KG1 (cell line): ENCODE measurements around the gene CDCA3.
"Not testable (repeated sequence)": the region's sequence is repeated elsewhere in the genome, so short reads cannot be mapped to it uniquely, and the experiment has no call there.

Experiments
- DNase-seq: peaks from one replicate; lab custom pipeline; 2025; lab: John Stamatoyannopoulos, UW

The CDCA3 gene

DNA sequence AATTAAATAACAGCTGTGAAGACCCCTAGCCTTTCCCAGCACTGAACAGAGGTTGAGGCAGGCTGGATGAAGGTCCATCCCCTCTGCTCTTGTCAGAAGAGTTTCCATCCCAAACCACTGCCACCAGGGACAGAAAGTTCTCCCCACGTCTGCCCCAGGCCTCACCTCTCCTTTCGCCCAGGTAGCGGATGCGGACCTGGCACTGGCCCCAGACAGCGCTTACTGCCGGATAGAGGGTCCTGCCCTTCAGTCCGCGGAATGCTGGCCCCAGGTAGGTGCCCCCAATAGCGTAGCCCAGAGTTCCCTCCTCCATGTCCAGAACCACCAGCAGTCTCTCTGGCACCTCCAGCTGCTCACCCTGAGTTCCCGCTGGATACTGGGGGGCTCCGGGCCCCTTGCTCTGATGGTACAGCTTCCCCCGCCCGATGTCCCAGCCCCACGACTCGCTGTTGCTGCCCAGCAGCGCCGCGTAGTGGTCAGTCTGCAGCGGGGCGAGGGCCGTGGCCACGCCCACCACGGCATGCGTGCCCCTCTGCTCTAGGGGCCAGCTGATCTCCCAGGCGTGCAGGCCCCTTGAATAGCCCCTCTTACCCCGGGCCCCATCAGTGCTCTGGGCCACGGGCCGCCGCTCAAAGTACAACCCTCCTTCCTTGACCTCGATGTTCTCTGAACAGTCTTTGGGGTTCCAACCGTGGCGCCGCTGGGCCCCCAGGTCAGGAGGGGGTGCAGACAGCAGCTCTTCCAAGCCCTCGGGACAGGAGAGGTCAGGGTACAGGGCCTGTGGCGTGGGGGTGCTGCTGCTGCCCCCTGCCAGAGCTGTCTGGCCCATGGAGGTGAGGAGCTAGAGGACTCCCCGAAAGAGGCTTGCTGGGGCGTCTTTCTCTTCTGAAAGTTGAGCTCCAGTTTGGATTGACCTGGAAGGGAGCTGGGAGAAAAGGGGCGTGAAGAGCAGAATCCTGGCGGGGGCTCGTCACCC, 21.3 kb upstream of the CDCA3 start:
- peak; percentile 49 for DNase-seq

DNA sequence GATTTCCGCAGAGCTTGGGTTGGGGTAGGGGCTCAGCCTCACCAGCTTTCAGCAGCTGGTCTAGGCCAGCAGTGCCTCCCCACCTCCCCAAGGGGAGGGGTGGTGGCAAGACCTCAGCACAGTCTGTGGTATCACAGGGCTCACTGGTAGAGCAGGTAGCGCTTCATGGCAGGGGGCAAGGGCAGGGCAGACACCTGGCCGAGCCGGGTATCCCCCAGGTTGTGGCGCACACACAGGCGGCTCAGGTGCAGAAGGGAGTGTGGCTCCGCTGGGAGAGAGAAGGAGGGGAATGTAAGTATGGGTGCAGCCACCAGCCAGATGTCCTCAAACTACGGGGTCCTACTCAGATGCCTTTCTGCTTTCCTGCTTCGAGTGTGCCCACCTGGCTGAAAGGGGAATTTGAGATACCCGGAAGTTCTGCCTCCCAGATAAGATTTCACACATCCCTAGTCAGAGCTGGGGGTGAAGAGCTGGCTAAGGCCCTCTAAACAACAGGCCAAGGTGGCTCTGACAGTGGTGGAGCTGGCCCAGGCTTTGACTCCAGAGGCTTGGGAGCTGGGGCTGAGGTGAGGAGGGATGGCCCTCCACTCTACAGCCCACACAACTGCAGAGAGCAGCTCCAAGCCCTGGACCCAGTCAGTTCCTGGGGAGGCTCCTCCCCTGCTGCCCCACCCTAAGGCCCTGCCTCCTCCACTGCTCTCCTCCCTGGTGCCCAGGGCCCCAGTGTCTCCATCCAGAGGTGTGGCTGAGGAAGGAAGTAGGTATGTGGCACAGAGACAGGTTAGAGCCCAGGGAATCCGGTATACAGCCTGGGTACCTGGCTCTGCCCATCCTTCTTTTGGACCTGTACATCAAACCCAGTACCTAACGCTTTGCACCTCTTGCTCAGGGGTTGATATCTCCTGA, 20.2 kb upstream of the CDCA3 start:
- no peak for DNase-seq

DNA sequence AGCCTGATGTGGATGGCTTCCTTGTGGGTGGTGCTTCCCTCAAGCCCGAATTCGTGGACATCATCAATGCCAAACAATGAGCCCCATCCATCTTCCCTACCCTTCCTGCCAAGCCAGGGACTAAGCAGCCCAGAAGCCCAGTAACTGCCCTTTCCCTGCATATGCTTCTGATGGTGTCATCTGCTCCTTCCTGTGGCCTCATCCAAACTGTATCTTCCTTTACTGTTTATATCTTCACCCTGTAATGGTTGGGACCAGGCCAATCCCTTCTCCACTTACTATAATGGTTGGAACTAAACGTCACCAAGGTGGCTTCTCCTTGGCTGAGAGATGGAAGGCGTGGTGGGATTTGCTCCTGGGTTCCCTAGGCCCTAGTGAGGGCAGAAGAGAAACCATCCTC, 19.2 kb upstream of the CDCA3 start:
- DNase-seq: not testable (repeated sequence)

DNA sequence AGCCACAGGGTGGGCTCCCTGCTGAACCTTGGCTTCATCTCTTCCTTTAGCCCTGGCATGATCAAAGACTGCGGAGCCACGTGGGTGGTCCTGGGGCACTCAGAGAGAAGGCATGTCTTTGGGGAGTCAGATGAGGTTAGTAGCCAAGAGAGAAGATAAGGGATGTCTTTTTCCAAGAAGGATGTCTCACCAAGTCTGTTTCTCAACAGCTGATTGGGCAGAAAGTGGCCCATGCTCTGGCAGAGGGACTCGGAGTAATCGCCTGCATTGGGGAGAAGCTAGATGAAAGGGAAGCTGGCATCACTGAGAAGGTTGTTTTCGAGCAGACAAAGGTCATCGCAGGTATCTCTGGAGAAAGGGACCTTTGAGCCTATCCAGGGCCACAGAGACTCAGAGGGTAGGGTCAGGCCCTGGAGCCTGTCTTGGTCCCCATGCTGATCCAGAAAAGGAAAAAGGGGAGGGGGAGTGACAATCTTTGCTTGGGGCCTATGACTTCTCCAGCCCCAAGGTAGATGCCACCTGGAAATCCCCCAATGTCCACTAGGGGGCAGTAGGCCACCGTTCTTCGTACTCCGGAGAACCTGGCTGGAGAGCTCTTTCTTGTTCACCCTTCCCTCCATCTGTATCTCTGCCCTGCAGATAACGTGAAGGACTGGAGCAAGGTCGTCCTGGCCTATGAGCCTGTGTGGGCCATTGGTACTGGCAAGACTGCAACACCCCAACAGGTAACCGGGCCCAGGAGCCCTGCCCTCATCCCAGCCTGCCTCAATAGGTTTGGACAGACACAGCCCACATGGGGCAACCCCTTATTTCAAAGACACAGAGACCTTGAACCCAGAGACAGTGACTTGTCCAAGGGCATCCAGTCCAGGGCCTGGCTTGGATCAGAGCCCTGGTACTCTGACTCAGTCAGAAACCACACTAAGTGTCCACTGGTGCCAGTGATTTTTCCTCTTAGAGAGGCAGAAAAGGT, 18.2 kb upstream of the CDCA3 start:
- peak; percentile 45 for DNase-seq

DNA sequence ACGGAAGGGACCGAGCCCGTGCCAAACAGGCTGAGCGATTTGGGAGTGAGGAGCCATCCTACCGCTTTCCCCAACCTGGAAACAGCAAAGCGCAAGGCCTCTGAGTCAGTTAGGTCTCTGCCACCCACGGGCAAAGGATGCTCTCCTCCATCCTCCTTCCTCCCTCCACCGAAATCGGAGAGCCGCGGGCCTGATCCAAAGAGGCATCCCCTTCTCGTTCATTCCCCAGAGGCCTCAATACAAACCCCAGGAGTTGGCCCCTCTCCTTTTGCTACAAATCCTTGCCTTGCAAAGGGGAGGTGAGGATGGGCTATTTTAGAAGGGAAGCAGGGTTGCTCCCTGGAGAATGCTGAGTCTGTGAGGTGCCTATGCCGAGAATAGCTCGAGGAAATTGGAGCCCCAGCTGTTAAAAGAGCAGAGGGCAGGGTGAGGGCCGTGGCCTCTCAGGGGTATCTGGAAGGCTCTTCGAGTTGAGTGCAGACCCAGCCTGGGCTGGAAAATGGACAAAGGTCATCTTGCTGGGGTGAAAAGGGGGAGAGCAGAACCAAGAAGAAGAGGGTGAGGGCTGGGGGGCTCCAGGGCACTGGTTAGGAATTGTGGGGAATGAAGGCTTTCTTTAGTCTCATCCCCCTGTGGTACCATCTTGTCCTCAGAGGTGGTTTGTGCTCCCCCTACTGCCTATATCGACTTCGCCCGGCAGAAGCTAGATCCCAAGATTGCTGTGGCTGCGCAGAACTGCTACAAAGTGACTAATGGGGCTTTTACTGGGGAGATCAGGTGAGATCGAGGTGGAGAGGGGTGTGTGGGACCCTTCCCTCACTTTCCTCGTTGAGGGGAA, 17.3 kb upstream of the CDCA3 start:
- no peak for DNase-seq

DNA sequence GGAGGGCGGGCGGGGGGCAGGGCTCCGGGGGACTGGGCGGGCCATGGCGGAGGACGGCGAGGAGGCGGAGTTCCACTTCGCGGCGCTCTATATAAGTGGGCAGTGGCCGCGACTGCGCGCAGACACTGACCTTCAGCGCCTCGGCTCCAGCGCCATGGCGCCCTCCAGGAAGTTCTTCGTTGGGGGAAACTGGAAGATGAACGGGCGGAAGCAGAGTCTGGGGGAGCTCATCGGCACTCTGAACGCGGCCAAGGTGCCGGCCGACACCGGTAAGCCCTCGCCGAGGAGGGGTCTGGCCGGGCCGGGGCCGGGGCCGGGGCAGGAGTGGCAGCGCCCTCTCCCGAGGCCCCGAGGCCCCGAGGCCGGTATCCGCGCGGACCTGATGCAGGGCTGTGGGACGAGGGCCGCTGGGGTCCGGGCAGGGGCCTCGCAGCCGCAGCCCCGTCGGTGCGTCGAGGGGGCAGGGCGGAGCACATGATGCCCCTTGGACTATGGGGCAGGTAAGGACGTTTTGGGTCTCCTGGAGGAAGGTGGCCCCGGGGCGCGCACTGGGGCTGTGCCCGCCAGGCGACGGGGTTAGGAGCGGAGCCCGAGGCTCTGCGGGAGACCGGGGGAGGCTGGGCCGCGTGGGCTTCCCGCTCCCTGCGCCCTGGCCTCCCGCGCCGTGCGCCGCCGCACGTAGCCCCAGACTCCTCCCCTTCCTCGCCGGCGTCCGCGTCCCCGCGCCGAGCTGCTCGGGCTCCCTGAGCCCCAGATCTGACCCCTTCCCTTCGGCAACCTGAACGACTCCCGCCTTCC, 16.5 kb upstream of the CDCA3 start, which contains the start of gene TPI1:
TPI1 (plus strand) TSS at position 119 of the 798 bp plus-strand sequence; CDS start at position 155, 36 bp downstream.
- DNase-seq: peak; percentile 10

DNA sequence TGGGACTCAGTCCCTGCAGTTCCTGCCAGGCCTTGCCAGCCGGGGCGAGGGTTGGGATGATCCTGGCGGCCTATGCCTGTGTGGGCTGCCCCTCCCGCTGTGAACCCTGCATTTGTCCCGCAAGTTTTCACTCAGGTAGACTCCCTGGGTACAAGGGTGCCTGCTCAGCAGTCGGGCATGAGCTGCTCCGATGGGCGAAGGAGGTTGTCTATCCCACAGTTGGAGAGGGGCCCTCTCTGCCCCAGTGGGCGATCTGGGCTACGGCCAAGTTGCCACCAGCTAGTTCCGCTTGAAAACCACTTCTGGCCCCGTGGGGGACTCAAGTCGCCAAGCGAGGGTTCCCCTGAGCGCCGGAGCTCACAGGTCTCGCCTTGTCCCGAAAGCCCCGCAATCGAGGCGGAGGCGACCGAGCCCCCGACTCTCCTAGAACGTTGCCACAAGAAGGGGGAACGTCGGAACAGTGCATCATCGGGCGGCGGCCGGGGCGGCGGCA, 15.9 kb upstream of the CDCA3 start:
- peak; percentile 93 for DNase-seq

DNA sequence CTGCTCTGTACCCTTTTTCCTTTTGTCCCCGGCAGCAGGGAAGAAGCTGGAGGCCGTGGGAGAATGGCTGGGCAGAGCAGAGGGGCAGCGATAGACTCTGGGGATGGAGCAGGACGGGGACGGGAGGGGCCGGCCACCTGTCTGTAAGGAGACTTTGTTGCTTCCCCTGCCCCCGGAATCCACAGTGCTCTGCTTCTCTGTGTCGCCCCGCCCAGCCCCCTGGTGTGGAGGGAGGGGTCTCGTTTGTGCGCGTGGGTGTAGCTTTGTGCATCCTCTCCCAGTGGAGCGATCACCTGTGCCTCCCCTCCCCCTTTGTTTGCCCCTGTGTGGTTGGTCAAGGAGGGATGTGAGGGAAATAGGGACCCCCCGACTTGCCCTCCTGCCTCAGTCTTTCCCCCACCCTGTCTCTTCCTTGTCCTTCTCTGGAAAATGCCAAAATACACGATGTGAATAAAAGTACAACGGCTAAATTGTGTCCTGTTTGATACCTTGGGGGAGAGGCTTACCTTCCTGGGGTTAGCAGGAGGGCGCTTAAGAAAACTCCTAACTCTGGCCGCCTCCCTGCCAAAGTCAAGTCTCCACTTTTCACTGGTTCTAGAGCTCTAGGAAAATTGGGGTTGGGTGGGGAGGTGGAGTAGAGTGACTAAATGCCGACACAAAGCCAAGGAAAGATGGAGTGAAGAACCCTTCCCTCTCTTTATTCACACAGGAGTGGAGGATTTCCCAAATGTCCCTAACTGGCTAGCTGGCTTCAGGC, 15.3 kb upstream of the CDCA3 start:
- DNase-seq: no peak

DNA sequence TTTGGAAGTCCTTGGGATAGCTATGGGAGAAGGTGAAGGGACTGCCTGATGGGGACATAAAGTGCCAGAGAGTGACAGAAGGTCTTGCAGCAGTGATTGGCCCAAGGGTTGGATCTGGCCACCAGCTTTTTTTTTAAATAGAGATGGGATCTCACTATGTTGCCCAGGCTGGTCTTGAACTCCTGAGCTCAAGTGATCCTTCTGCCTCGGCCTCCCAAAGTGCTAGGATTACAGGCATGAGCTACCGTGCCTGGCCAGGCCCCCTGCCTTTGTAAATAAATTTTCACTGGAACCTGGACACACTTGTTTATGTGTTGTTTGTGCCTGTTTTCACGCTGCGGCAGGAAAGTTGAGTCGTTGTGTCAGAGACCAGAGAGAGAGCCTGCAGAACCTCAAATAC, 14.2 kb upstream of the CDCA3 start:
- not testable (repeated sequence) for DNase-seq

DNA sequence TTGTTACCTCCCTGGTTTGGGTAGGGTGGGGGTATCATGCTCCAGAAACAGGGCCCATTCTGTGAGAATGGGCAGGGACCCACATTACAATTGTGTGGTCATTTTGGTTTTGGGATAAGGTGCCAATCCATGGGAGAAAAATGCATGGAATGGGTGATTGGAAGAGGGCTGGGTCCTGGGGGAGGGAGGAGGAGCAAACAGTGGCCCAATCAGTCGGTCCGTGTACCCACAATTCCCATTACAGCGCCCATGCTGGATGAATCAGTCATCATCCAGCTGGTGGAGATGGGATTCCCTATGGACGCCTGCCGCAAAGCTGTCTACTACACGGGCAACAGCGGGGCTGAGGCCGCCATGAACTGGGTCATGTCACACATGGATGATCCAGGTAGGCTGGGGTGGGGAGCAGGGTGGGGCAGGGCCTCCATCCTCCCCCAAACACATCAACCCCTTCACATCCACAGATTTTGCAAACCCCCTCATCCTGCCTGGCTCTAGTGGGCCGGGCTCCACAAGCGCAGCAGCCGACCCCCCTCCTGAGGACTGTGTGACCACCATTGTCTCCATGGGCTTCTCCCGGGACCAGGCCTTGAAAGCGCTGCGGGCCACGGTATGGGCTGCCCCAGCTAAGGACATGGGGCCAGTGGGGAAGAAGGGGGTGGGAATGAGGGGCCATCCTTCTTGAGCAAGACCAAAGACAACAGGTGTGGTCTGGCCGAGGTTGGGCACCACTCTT, 12.7 kb upstream of the CDCA3 start:
- no peak for DNase-seq

DNA sequence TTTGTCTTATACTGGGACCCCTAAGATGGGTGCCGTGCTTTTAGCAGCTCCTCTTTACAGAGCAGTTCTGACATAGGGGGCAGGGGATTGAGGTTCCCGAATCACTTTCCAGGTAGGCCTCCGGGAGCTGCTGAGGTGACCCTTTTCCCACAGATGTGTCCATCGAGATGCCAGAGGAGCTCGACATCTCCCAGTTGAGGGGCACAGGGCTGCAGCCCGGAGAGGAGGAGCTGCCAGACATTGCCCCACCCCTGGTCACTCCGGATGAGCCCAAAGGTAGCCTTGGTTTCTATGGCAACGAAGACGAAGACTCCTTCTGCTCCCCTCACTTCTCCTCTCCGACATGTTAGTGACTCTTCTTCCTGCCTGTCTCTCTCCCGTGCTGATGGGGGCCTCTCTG, 11.9 kb upstream of the CDCA3 start:
- no peak for DNase-seq

DNA sequence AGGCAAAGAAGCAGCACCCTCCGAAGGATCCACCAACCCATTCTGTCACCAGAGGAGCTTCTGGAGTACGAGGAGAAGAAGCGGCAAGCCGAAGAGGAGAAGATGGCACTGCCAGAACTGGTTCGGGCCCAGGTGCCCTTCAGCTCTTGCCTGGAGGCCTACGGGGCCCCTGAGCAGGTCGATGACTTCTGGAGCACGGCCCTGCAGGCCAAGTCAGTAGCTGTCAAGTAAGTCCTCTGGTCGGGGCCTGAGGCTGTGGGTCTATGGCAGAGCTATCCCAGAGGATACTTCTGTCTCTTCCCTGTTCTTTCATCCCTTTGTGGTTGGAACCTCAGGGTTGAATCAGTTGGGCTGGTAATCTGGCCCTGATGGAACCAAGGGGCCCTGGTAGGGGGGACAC, 10.3 kb upstream of the CDCA3 start:
- no peak for DNase-seq

DNA sequence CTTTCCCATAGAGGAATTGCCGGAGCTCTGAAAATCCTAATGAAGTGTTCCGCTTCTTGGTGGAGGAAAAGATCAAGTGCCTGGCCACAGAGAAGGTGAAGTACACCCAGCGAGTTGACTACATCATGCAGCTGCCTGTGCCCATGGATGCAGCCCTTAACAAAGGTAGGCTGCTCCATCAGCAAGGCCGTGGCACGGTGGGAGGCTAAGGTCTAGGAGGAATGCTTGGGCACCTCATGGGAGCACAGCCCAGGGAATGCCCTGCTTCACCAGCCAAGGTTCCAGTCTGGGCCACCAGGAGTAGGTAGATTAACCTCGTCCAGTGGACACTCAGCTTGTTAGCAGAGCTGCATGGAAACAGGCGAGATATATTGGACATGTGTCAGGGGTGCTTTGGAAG, 9.9 kb upstream of the CDCA3 start:
- no peak for DNase-seq

DNA sequence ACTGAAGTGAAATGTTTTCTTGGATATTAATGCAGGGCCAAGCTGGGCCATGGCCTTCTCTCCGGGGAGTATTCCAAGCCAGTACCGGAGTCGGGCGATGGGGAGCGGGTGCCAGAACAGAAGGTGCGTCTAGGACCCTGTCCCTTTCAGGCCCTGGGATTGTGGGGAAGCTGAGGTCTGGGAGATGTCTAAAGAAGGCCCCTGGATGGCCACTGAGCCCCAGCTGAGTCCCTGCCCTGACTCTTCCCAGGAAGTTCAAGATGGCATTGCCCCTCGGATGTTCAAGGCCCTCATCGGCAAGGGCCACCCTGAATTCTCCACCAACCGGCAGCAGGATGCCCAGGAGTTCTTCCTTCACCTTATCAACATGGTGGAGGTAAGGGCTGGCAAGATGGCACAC, 9.0 kb upstream of the CDCA3 start:
- DNase-seq: no peak

DNA sequence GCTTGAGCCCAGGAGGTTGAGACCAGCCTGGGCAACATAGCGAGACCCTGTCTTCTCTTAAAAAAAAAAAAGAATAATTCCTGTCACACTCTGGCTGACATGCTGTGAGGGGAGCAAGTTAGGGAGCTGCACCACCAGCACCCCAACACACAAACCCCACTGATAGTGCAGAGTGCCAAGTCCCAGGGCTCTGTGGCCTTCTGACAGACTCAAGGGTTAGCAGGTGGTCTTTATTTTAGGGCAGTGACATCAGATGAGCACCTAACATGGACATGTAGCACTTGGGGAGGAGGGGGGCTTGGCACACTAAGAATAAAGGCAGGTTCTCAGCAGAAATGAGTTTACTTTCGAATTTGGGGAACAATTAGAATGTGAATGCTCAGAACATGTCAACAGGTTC, 7.7 kb upstream of the CDCA3 start:
- no peak for DNase-seq

DNA sequence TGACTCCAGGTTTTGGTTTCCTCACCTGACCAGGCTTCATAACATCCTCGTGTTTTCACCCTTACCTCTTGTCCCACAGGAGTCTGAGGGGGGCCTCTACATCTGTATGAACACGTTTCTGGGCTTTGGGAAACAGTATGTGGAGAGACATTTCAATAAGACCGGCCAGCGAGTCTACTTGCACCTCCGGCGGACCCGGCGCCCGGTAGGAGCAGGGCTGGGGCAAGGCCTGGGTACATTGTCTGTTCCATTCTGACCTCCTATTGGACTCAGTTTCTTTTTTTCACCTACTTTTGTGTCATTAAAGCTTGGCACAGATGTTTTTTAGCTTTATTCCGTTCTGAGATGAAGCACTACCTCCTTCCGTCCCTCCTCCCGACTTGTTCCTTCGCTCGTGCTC, 4.2 kb upstream of the CDCA3 start:
- no peak for DNase-seq

DNA sequence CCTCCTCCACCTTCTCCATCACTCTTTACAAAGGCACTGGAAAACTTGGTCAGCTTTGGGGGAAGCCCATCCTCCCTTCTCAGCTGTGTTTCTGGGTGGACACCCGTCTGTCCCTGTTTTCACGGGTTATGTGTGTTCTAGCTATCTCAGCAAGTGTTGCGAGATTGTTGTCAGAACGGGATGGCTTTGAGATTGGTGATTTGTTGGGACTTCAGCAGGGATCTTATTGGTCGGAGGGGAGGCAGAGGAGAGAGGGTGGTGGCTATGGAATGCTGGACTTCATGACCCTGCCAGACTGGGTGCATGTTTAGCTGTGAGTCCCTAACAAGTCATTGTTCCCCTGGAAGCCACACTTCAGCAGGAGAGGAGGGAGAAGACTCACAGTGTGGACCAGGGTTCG, 3.0 kb upstream of the CDCA3 start:
- DNase-seq: no peak

DNA sequence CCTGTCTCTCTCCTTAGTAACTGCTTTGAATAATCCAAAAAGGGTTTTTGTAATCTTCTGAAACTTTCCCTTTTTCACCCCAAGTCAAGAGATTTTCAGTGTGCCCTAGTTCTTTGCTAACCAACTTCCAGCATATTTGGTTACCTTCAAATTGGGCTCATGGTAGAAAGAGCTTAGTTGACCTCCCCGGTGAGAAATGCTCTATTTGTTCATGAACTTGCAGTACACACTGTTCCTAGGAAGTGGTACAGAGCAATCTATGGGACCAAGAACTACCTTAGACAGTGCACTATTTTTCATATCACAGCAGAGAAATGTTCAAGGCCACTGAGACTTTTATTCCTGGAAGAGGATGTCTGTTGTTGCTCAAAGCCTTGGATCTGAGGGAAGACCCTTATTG, 2.5 kb upstream of the CDCA3 start:
- DNase-seq: no peak
